ENCODE data around the gene GREM2. TPM values are rescaled to one million over a fixed set of nuclear protein-coding genes. Genes with fewer than 3 reads are reported as not detected.

The GREM2 gene
- total and polyA plus RNA-seq, 2 of the 4 experiments (the other 2 are of a cell fraction), result 3.0 to 14.2 TPM

DNA sequence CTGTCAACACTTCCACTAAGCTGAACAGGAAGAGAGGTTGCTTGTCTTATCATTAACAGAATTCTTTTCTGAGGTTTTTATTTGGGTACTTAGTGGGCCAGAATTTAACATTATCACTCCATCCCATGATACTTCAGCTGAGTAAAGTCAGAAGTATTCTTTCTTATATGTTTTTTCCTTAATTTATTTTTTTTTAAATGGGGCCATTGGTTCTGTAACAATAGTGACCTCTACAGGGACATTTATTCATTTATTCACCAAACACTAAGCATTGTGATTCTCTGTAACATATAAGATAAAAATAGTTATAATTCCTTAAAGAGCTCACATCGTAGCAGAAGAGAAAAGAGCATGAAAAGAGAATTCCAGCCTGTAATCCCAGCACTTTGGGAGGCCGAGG lies 9.8 kb downstream of the GREM2 start:
- Histone ChIP-seq H3K23ac (ENCODE audit: low read depth, low read length) (no peak overlapping the region), H3K56ac (ENCODE audit: extremely low read depth, insufficient read depth, low read length) (no peak overlapping the region), H4K91ac (ENCODE audit: insufficient read depth, low read depth, low read length) (no peak overlapping the region; the same call in 1 of the 2 replicates), H4K8ac (ENCODE audit: low read depth in 2 of 2, low read length in 2 of 2) (no peak overlapping the region), H3K14ac (replicated peaks; ENCODE audit: low read depth, low read length) (no peak overlapping the region), H3K4me3 (ENCODE audit: insufficient read depth, low read depth, low read length) (no peak overlapping the region), H2BK120ac (ENCODE audit: low read depth, low read length) (no peak overlapping the region; the same call in 1 of the 2 replicates), H3K4ac (ENCODE audit: low read depth, low read length) (no peak overlapping the region), H3K4me2 (ENCODE audit: low read depth, low read length) (no peak overlapping the region), H2BK20ac (ENCODE audit: low read depth, low read length) (no peak overlapping the region), H3K27ac (ENCODE audit: insufficient read depth, low read length) (no peak overlapping the region), H2AK9ac (replicated peaks; ENCODE audit: low read depth, low read length, poor library complexity) (no peak overlapping the region), H3K9me3 (ENCODE audit: control insufficient read depth, insufficient read depth, low read length) (no peaks in the 10 kb centered on the region), H3K27me3 (ENCODE audit: control insufficient read depth, insufficient read depth, low read length) (no peaks in the 10 kb centered on the region), H4K5ac (ENCODE audit: low read depth, low read length) (no peak overlapping the region), H3K4me1 (ENCODE audit: control insufficient read depth, insufficient read depth, low read length) (peaks cover 4% of the 10 kb centered on the region; the same call in 1 of the 2 replicates), H2BK5ac (ENCODE audit: low read depth, low read length, poor library complexity, severe bottlenecking) (no peak overlapping the region), H3K18ac (ENCODE audit: low read depth, low read length) (no peak overlapping the region), H3K9me1 (ENCODE audit: insufficient read depth, low read length) (0 out of 2 replicates have a peak, but pooled peaks cover 3% of the 10 kb centered on the region), H2AK5ac (ENCODE audit: low read depth, low read length) (no peak overlapping the region), H2AFZ (replicated peaks; ENCODE audit: low read length, poor library complexity) (no peak overlapping the region), H3K79me1 (ENCODE audit: low read depth in 1 of 2, low read length in 2 of 2) (peaks cover 10 to 23% of the 10 kb centered on the region in 2 experiments; a peak in 3 of 4 replicates), H2BK15ac (ENCODE audit: low read depth, low read length) (no peak overlapping the region), H3K36me3 (ENCODE audit: control insufficient read depth, insufficient read depth, low read length) (peaks cover 2% of the 10 kb centered on the region; the same call in 1 of the 2 replicates), H3K9ac (ENCODE audit: low read depth, low read length) (no peak overlapping the region), H4K20me1 (ENCODE audit: insufficient read depth, low read length) (no peaks in the 10 kb centered on the region)
- in situ Hi-C loops (cut with MboI; ENCODE audit: low sequenced_read_pairs) (no loop called here), intact Hi-C loops (cut with micrococcal nuclease) (loop anchor here (1.0 to 2.0 kb wide), 3 partner anchors 91 to 411 kb away; no protein-coding TSS in a partner anchor), dilution Hi-C loops (cut with HindIII; ENCODE audit: low sequenced_read_pairs, unreplicated experiment) (no loop called here)
- TF ChIP-seq NFE2L2 (IDR thresholded peaks at IDR 0.05; ENCODE audit: low read depth, low read length) (no peak), POLR2A (IDR thresholded peaks at IDR 0.05; ENCODE audit: low read depth, low read length) (no peak), RFX5 (IDR thresholded peaks at IDR 0.05; ENCODE audit: low read depth, low read length) (no peak), ELK1 (IDR thresholded peaks at IDR 0.05; ENCODE audit: borderline replicate concordance, low read depth, low read length) (no peak), SMC3 (IDR thresholded peaks at IDR 0.05; ENCODE audit: low read depth, low read length) (peak; percentile 33; the same call in 1 of the 2 replicates), MAZ (IDR thresholded peaks at IDR 0.05; ENCODE audit: borderline replicate concordance, low read depth, low read length) (no peak), CTCF (conservative IDR thresholded peaks at IDR 0.05; ENCODE audit: low read depth, low read length) (peak; percentile 53), MXI1 (IDR thresholded peaks at IDR 0.05; ENCODE audit: borderline replicate concordance, low read depth, low read length) (no peak), FOS (IDR thresholded peaks at IDR 0.05; ENCODE audit: low read depth, low read length) (no peak), CEBPB (IDR thresholded peaks at IDR 0.05; ENCODE audit: low read depth, low read length) (no peak), RAD21 (IDR thresholded peaks at IDR 0.05; ENCODE audit: low read length) (peak; percentile 48), BHLHE40 (IDR thresholded peaks at IDR 0.05; ENCODE audit: low read depth, low read length) (no peak)
- TF ChIP-seq, protein P1, sequence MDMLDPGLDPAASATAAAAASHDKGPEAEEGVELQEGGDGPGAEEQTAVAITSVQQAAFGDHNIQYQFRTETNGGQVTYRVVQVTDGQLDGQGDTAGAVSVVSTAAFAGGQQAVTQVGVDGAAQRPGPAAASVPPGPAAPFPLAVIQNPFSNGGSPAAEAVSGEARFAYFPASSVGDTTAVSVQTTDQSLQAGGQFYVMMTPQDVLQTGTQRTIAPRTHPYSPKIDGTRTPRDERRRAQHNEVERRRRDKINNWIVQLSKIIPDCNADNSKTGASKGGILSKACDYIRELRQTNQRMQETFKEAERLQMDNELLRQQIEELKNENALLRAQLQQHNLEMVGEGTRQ (IDR thresholded peaks at IDR 0.05; ENCODE audit: low read depth, low read length), result no peak
- ChIA-PET POLR2A (ENCODE audit: unreplicated experiment) (interaction anchor here (0.6 kb wide), 1 partner anchor 246 kb away, joined by 7 read pairs; no protein-coding TSS in a partner anchor), CTCF (interaction anchor here (0.6 to 1.4 kb wide), 6 partner anchors 18 to 574 kb away, joined by 3 to 5 read pairs (median 3); no protein-coding TSS in a partner anchor)
- DNase-seq (peak; percentile 35), ATAC-seq (ENCODE audit: low read depth) (peak; percentile 77)
- BruUV-seq (replicated peaks), result no TSS peak
- no CpG with 5 or more reads among the region's 2 CpGs for WGBS, 2 experiments (ENCODE audit: extremely low coverage in 2 of 2, insufficient read length in 1 of 2)

Data from IMR-90 (cell line).